Nephron progenitor cell (in vitro differentiated cells): ENCODE results near the gene ABCC8.

Experiments
- DNase-seq: peaks from one replicate; pipeline ENCODE4 v3.0.0; 2021
- H3K27ac Mint-ChIP-seq: 2 replicates; pipeline ENCODE4 v1.8.0; 2021; ENCODE audit warnings: mild to moderate bottlenecking, moderate library complexity, mixed read lengths
- H3K27me3 Mint-ChIP-seq: 2 replicates; pipeline ENCODE4 v1.8.0; 2021; ENCODE audit warnings: mild to moderate bottlenecking, low read depth, mixed read lengths; ENCODE audit not compliant: poor library complexity
- H3K36me3 Mint-ChIP-seq: 2 replicates; pipeline ENCODE4 v1.8.0; 2021; ENCODE audit warnings: low read depth, mixed read lengths
- H3K4me1 Mint-ChIP-seq: 2 replicates; pipeline ENCODE4 v1.8.0; 2021; ENCODE audit warnings: mixed read lengths
- H3K4me3 Mint-ChIP-seq: 2 replicates; pipeline ENCODE4 v1.8.0; 2021; ENCODE audit warnings: mild to moderate bottlenecking, moderate library complexity, mixed read lengths
- H3K9me3 Mint-ChIP-seq: 2 replicates; pipeline ENCODE4 v1.8.0; 2021; ENCODE audit warnings: mild to moderate bottlenecking, moderate library complexity, mixed read lengths
- CTCF ChIP-seq: fragments of 200-600 bp; sonication (generic); IDR thresholded peaks from 2 replicates; pipeline ENCODE4 v1.5.0; 2021; ENCODE audit warnings: antibody characterized with exemption

Gene ABCC8

GRCh38 chr11:17515443-17516176 is 39.0 kb upstream of the ABCC8 start:
- Mint-ChIP-seq H3K9me3 (no peaks in the 10 kb centered on the region), H3K4me1 (peaks cover 18% of the 10 kb centered on the region), H3K27ac (no peak overlapping the region), H3K27me3 (peaks cover 17% of the 10 kb centered on the region), H3K36me3 (no peaks in the 10 kb centered on the region), H3K4me3 (no peak overlapping the region)
- no peak for TF ChIP-seq CTCF
- no peak for DNase-seq

GRCh38 chr11:17514476-17514875 is 37.8 kb upstream of the ABCC8 start:
- Mint-ChIP-seq H3K4me3 (no peak overlapping the region), H3K4me1 (peaks cover 12% of the 10 kb centered on the region), H3K9me3 (no peaks in the 10 kb centered on the region), H3K27ac (no peak overlapping the region), H3K27me3 (peaks cover 17% of the 10 kb centered on the region), H3K36me3 (no peaks in the 10 kb centered on the region)
- no peak for DNase-seq
- no peak for TF ChIP-seq CTCF

GRCh38 chr11:17513853-17514252 is 37.2 kb upstream of the ABCC8 start:
- no peak for TF ChIP-seq CTCF
- Mint-ChIP-seq H3K9me3 (no peaks in the 10 kb centered on the region), H3K27me3 (peaks cover 17% of the 10 kb centered on the region), H3K4me1 (peaks cover 6% of the 10 kb centered on the region), H3K36me3 (no peaks in the 10 kb centered on the region), H3K27ac (no peak overlapping the region), H3K4me3 (no peak overlapping the region)
- DNase-seq, result no peak

GRCh38 chr11:17512101-17512500 is 35.5 kb upstream of the ABCC8 start:
- Mint-ChIP-seq H3K27me3 (peaks cover 14% of the 10 kb centered on the region), H3K4me3 (no peak overlapping the region), H3K4me1 (no peaks in the 10 kb centered on the region), H3K27ac (no peak overlapping the region), H3K9me3 (no peaks in the 10 kb centered on the region), H3K36me3 (no peaks in the 10 kb centered on the region)
- no peak for DNase-seq
- no peak for TF ChIP-seq CTCF

- no peaks in the 10 kb centered on the region for H3K4me1 Mint-ChIP-seq
- no peaks in the 10 kb centered on the region for H3K9me3 Mint-ChIP-seq
- H3K4me3 Mint-ChIP-seq, result no peak overlapping the region
- no peak for TF ChIP-seq CTCF
- H3K27ac Mint-ChIP-seq, result no peak overlapping the region
- H3K27me3 Mint-ChIP-seq, result peaks cover 18% of the 10 kb centered on the region
- no peaks in the 10 kb centered on the region for H3K36me3 Mint-ChIP-seq
- DNase-seq, result no peak
These were observed 34.9 kb upstream of the ABCC8 start for GRCh38 chr11:17511571-17511970.

GRCh38 chr11:17510507-17511206 is 34.0 kb upstream of the ABCC8 start:
- peaks cover 20% of the 10 kb centered on the region for H3K27me3 Mint-ChIP-seq
- no peak overlapping the region for H3K27ac Mint-ChIP-seq
- H3K36me3 Mint-ChIP-seq, result no peaks in the 10 kb centered on the region
- H3K9me3 Mint-ChIP-seq, result no peaks in the 10 kb centered on the region
- no peaks in the 10 kb centered on the region for H3K4me1 Mint-ChIP-seq
- no peak for DNase-seq
- no peak for TF ChIP-seq CTCF
- H3K4me3 Mint-ChIP-seq, result no peak overlapping the region
